NCI-H187 treated with DMSO at 0.1 percent for 48 hours (cell line): Measurements from ENCODE around the gene TM7SF2.
A peak's percentile ranks its signal among the peaks of the same experiment; 100 is the strongest.

Source experiments
- DNase-seq: peaks from one replicate; lab custom pipeline; 2025; lab: John Stamatoyannopoulos, UW

Gene TM7SF2

DNA sequence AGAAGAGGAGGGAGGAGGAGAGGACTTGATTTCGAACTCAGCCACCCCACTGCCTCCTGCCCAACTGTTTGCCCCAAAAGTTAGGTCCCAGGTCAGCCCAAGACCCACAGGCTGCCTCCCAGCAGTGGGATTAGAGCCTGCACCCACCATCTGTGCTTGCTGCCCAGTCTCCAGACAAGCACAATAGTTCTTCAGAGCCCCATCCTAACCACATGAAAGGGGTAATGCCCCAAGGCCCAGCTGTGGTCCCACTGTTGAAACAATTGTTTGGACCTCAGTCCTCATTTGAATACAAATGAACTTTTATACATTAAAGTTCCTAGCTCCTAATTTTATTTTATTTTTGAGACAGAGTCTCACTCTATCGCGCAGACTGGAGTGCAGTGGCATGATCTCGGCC, 21.0 kb upstream of the TM7SF2 start:
- DNase-seq, result no peak

GRCh38 chr11:65095427-65095826, 16.2 kb upstream of the TM7SF2 start:
- DNase-seq, result no peak

DNA sequence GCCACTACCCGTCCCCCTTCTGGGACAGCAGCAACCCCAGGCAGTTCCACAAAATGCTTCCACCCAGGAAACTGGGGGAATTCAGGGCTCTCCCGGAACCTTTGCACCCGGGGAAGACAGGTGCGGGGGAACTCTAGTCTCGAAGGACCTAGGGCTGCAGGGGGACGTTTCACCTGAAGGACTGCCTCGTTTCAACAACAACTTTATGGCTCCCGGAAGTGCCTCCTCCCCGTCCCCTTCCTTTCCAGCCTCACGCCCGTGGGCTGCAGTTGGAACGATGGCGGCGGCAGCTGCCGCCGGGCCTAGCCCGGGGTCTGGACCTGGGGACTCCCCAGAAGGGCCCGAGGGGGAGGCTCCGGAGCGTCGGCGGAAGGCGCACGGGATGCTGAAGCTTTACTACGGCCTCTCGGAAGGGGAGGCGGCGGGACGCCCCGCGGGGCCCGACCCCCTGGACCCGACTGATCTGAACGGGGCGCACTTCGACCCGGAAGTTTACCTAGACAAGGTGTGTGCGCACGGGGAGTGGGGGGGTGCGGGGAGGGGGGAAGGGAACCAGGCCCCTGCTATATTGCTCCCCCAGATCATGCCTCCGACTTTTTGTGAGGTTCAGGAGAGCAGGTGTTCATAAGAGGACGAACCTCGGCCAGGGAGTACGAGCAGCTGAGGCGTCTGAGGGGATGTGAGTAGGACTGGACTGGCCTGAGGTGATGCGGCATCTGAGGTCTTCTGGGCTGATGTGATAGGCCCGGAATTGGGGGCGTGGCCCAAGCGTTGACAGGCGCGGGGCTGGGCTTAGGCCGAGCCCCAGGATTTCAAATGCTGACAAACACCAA, 15.5 kb upstream of the TM7SF2 start, which contains the start of gene VPS51:
TSS of gene VPS51 (plus strand) at position 241 of the 833 bp plus-strand sequence. CDS start at position 278, 37 bp downstream.
- DNase-seq, result peak; percentile 37

DNA sequence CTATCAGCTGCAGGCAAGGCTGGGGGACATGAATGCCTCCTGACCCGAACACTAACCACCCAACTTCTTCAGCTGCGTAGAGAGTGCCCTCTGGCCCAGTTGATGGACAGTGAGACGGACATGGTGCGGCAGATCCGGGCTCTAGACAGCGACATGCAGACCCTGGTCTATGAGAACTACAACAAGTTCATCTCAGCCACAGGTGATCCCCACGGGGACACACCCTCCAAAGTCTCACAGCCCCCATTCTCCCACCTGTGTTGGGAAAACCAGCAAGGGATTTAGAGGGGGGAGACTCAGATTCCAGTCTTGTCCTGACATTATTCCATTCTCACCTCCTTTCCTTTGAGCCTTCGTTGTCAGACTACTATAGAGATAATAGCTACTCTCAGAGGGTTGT, 14.7 kb upstream of the TM7SF2 start:
- DNase-seq, result no peak

DNA sequence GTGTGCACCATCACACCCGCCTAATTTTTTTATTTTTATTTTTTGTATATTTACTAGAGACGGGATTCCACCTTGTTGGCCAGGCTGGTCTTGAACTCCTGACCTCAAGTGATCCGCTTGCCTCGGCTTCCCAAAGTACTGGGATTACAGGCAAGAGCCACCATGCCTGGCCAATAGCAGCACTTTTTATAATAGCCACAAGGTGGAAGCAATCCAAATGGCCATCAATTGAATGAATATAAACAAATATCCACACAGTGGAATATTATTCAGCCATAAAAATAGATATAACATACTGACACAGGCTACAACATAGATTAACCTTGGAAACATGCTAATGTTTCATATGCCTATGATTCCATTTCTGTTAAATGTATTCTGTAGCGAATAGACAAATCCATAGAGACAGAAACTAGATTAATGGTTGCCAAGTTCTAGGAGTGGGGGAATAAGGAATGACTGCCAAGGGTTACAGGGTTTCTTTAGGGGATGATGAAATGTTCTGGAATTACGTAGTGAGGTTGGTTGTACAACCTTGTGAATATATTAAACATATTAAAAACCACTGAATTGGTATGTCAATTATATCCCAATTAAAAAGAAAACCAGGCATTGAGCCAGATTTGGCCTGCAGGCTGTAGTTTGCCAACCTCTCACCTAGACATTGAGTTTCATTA, 10.9 kb upstream of the TM7SF2 start:
- no peak for DNase-seq

DNA sequence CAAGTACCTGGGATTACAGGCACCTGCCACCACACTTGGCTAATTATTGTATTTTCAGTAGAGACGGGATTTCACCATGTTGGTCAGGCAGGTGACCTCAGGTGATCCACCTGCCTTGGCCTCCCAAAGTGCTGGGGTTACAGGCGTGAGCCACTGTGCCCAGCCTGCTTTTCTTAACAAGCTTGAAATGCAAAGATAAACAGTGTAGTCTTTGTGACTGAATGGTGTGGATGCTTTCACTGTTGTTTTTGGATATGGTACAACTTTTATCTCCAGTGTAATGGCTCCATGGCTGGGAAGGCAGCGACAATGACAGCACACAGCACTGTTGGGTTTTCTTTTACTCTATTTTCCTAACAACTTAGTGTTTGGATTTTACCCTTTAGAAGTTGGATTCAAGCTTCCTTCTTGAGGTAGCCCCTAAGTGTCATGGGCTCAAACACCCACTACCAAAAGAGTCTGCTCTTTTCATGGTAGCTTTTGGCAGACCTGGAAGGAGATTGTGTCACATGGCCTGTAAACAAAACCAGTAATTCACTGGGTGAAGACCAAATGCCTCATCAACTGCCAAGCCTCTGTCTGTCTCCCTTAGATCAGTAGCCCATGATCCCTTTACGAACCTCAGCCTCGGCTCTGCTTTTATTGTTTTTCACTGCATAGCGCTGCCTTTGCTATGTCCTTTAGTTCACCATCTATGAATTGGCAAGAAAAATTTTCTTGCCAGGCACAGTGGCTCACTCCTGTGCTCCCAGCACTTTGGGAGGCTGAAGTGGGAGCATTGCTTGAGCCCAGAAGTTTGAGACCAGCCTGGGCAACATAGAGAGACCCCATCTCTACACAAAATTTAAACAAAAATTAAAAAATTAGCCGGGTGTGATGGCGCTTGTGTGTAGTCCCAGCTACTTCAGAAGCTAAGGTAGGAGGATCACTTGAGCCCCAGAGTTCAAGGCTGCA, 9.3 kb upstream of the TM7SF2 start:
- no peak for DNase-seq

- DNase-seq, result no peak
These were observed 8.2 kb upstream of the TM7SF2 start for GRCh38 chr11:65103476-65103875.

DNA sequence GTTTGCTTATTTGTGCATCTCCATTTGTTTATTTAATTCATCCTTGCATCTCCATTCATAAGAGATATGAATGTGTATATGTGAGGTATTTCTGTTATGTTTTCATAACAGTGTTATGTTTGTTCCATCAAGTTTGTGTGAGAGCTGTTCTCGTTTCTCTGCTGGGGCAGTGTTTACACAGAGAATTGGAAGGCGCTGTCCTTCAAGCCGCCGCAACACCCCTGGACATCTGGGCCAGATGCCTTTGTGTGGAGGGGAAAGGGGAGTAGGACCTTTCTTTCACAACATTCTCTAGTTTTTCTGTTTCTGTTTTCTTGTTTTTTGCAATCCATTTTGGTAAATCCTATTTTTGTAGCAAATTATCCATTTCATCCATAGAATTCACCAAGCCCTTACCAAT, 7.0 kb upstream of the TM7SF2 start:
- no peak for DNase-seq

GRCh38 chr11:65107078-65107477, 4.6 kb upstream of the TM7SF2 start:
- no peak for DNase-seq

GRCh38 chr11:65107751-65108468, 3.8 kb upstream of the TM7SF2 start:
- no peak for DNase-seq

- DNase-seq, result no peak
These were observed 3.1 kb upstream of the TM7SF2 start for GRCh38 chr11:65108469-65109123.

DNA sequence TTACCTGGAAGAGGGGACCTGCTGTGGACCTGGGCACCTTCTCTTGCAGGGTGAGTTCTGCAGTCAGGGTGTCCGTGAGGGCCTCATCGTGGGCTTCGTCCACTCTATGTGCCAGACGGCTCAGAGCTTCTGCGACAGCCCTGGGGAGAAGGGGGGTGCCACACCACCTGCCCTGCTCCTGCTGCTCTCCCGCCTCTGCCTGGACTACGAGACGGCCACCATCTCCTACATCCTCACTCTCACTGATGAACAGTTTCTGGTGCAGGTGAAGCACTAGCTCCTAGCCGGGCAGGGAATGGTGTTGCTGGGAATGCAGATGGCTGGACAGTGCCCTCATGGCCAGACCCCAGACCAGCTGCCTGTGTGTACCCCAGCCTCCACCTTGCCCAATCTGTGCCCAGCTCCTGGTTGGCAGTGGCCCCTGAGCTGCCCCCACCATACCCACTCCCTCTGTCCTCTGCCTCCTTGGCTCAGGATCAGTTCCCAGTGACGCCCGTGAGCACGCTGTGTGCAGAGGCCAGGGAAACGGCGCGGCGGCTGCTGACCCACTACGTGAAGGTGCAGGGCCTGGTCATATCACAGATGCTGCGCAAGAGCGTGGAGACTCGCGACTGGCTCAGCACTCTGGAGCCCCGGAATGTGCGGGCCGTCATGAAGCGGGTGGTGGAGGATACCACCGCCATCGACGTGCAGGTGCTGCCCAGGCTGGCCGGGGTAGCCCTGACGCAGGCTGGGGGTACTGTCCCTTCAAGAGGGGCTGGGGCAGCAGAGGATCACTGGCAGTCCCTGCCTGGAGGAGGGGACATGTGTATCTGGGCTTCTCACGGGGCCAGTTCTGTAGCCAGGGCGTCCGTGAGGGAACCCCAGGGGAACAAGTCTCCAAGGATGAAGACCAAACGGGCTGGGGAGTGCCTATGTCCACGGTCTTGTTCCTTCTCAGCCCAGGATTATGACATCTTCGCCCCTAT, 2.2 kb upstream of the TM7SF2 start:
- DNase-seq, result no peak

DNA sequence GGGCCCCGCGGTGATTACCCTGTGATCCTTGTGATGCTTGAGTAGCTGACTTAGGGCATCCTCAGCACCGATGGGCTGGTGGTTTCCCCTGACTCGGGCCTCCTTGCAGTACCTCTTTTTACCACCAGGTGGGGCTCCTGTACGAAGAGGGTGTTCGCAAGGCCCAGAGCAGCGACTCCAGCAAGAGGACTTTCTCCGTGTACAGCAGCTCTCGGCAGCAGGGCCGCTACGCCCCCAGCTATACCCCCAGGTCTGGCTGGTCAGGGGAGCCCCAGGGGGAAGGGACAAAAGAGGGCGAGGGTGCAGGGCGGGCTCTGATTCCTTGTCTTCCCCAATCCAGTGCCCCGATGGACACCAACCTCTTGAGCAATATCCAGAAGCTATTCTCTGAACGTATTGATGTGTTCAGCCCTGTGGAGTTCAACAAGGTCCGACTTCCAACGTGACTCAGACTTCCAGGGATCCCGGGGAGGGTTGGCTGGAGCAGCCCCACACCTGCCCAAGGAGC, 1.3 kb upstream of the TM7SF2 start:
- DNase-seq, result peak; percentile 32

GRCh38 chr11:65111159-65111743, 421 bp upstream of the TM7SF2 start:
- no peak for DNase-seq

- DNase-seq, result no peak
These were observed 1.1 kb downstream of the TM7SF2 start for GRCh38 chr11:65112546-65113360.

GRCh38 chr11:65113361-65113756, 1.7 kb downstream of the TM7SF2 start:
- no peak for DNase-seq

- no peak for DNase-seq
These were observed 2.2 kb downstream of the TM7SF2 start for GRCh38 chr11:65113839-65114238.

DNA sequence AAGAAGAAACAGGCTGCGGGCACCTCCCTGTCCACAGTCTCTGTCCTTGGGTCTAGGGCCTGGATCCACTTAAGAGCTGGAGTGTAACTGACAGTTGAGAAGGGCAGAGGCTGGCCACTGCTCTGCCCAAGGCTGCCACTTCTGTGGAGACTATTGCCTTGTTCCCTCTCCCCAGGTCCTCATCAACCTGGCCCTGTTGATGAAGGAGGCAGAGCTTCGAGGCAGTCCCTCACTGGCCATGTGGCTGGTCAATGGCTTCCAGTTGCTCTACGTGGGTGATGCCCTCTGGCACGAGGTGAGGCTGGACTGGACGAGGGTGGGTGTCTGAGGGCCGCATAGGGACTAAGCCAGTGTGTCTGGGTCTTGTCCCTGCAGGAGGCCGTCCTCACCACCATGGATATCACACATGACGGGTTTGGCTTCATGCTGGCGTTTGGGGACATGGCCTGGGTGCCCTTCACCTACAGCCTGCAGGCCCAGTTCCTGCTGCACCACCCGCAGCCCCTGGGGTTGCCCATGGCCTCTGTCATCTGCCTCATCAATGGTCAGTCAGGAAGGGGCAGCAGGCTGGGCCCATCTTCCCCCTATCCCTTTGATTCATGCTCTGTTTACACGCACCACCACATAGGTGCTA, 3.0 kb downstream of the TM7SF2 start:
- DNase-seq, result no peak
